ENCODE data around the gene TRIAP1. TPM values are rescaled to one million over a fixed set of nuclear protein-coding genes. Genes with fewer than 3 reads are reported as not detected.

The TRIAP1 gene
- total RNA-seq, 6 donors from 2014 or later = 5.2 to 21.1 (median 18.7) TPM; not detected in 1

DNA sequence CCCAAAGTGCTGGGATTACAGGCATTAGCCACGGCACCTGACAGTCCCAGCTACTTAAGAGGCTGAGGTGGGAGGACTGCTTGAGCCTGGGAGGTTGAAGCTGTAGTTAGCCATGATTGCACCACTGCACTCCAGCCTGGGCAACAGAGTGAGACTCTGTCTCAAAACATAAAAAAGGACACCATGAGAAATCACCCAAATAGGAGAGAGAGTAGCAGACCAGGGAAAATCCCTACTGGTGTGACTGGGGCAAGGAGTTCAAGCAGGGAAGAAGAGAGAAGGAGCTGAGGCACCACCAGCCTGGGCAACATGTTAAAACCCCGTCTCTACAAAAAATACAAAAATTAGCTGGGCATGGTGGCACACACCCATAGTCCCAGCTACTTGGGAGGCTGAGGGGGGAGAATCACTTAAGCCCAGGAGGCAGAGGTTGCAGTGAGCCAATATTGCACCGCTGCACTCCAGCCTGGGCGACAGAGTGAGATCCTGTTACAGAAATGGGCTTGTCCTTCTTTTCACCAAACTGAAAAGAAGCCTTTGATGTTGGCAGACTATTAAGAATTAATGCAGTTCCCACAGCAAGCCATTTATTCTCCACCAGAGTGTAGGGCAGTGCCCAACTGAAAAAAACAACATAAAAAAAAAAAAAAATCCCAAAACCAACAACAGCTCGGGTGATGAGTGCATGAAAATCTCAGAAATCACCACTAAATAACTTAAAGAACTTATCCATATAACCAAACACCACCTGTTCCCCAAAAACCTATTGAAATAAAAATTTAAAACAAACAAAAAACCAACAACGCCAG lies 27.8 kb upstream of the TRIAP1 start:
- no peak for TF ChIP-seq POLR2A (IDR thresholded peaks at IDR 0.05)
- TF ChIP-seq POLR2AphosphoS5 (IDR thresholded peaks at IDR 0.05) = no peak
- TF ChIP-seq, protein P1, sequence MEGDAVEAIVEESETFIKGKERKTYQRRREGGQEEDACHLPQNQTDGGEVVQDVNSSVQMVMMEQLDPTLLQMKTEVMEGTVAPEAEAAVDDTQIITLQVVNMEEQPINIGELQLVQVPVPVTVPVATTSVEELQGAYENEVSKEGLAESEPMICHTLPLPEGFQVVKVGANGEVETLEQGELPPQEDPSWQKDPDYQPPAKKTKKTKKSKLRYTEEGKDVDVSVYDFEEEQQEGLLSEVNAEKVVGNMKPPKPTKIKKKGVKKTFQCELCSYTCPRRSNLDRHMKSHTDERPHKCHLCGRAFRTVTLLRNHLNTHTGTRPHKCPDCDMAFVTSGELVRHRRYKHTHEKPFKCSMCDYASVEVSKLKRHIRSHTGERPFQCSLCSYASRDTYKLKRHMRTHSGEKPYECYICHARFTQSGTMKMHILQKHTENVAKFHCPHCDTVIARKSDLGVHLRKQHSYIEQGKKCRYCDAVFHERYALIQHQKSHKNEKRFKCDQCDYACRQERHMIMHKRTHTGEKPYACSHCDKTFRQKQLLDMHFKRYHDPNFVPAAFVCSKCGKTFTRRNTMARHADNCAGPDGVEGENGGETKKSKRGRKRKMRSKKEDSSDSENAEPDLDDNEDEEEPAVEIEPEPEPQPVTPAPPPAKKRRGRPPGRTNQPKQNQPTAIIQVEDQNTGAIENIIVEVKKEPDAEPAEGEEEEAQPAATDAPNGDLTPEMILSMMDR (IDR thresholded peaks at IDR 0.05) = no peak
- TF ChIP-seq EP300 (IDR thresholded peaks at IDR 0.05) = no peak
- H3K4me3 ChIP-seq = no peak overlapping the region
- WGBS, 2 donors = 75 to 77% methylated on average over 6 of the region's 6 CpGs
- no peak overlapping the region for H3K27ac ChIP-seq
- DNase-seq (no peak), ATAC-seq (ENCODE audit: low FRiP score in 2 of 2) (no peak)
- no peaks in the 10 kb centered on the region for H3K27me3 ChIP-seq
- no peaks in the 10 kb centered on the region for H3K9me3 ChIP-seq
- H3K36me3 ChIP-seq = no peaks in the 10 kb centered on the region
- peaks cover 8 to 11% (median 10%) of the 10 kb centered on the region in 4 donors for H3K4me1 ChIP-seq

DNA sequence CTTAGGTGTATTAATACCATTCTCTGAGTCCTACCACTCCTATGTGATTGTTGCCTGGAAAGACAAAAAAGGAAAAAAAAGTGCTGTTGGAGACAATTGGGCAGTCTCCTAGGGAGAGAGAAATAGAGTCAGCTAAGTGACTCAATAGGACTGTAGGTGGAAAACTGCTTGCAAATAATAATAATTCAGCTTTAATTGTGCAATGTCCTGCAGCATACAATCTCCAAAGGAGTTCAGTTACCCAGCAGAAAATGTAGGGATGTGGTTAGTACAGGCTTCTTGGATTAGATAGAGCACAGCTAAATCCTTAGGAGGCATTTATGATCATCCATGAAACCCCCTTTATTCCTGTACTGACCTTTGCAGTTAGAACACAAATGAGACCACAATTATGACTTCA lies 26.3 kb upstream of the TRIAP1 start:
- Histone ChIP-seq H3K4me3 (no peak overlapping the region), H3K27me3 (no peaks in the 10 kb centered on the region), H3K36me3 (peaks cover 0 to under 1% (median 0%) of the 10 kb centered on the region in 4 donors), H3K9me3 (no peaks in the 10 kb centered on the region), H3K4me1 (peaks cover 10 to 20% (median 18%) of the 10 kb centered on the region in 4 donors), H3K27ac (no peak overlapping the region)
- no peak for TF ChIP-seq POLR2A (IDR thresholded peaks at IDR 0.05)
- TF ChIP-seq, protein P1 (IDR thresholded peaks at IDR 0.05) = no peak
- no peak for TF ChIP-seq EP300 (IDR thresholded peaks at IDR 0.05)
- TF ChIP-seq POLR2AphosphoS5 (IDR thresholded peaks at IDR 0.05) = no peak
- ATAC-seq (ENCODE audit: low FRiP score in 2 of 2) (no peak), DNase-seq (no peak)

DNA sequence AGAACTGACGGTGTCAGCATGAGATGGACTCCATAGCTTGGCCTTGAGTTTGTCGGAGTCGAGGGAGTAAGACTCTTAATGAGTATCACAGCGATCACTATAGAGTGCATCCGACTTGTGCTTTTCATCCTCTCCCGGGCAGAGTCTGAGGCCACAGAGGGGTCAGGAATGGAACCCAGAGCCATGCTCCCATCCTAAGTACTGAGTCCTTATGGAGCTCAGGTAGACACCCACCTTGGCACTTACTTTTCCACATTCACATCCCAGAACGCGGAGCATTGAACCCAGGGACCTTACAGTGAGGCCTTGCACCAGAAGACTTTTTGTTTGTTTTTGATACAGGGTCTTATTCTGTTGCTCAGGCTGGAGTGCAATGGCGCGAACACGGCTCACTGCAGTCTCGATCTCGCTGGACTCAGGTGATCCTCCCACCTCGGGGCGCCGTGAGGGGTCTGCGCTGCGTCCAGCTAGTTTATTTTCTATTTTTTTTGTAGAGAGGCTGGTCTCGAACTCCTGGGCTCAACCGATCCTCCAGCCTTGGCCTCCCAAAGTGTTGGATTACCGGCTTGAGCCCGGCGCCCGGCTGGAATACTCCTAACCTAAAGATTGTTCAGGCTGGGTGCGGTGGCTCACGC lies 24.1 kb upstream of the TRIAP1 start:
- H3K27me3 ChIP-seq = no peaks in the 10 kb centered on the region
- DNase-seq (peak in 1 of 2 donors; percentile 63), ATAC-seq (ENCODE audit: low FRiP score in 2 of 2) (peak; percentile 19 to 30)
- peak overlapping the region; percentile 64 to 93 (median 80) for H3K4me3 ChIP-seq
- peak overlapping the region; percentile 93 to 98 (median 95) for H3K27ac ChIP-seq
- peaks cover 1 to 23% (median 9%) of the 10 kb centered on the region in 4 donors for H3K36me3 ChIP-seq
- no peaks in the 10 kb centered on the region for H3K9me3 ChIP-seq
- H3K4me1 ChIP-seq = peaks cover 24 to 38% (median 30%) of the 10 kb centered on the region in 4 donors
- WGBS, 2 donors = 73 to 76% methylated on average over 23 to 26 of the region's 26 CpGs
- TF ChIP-seq EP300 (IDR thresholded peaks at IDR 0.05) = no peak
- TF ChIP-seq POLR2A (IDR thresholded peaks at IDR 0.05) = no peak
- TF ChIP-seq, protein P1 (IDR thresholded peaks at IDR 0.05) = no peak
- TF ChIP-seq POLR2AphosphoS5 (IDR thresholded peaks at IDR 0.05) = no peak

DNA sequence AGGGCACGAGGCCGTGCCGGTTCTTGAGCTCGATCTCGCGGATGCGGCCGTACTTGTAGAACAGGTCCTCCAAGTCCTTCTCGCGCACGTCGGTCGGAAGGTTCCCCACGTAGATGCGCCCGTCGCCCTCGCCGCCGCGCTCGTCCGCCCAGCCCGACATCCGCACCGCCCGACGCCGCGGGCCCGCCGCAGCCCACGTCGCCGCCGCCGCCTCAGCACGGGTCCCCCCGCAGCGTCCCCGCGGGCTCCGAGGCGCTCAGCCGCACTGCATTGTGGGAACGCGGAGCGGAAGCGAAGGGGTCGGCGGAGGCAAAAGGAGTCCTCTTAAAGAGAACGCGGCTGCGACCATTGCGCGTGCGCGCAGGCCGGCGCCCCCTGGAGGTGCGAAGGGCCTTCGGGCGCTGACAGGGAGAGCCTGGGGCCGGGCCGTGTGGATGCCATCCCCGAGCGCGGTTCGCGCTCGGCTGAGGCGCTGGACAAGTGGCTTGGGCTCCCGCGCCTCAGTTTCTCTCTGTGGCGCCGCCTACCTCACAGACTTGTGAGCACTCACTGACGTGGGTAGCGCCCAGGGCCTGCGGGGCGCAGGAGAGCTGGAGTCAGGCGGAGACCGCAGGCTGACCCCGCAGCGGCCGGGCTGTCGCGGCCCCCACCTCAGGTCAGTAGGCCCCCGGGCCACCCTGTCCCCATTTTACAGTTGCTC lies 23.4 kb upstream of the TRIAP1 start, which contains the start of gene SRSF9:
TSS of gene SRSF9 (minus strand) at position 299 of the 700 bp plus-strand sequence. CDS start at position 160, 139 bp downstream.
- TF ChIP-seq POLR2AphosphoS5 (IDR thresholded peaks at IDR 0.05) (peak; percentile 86 to 92), POLR2A (IDR thresholded peaks at IDR 0.05) (peak in 3 of 4 donors; percentile 70 to 85 (median 85)), EP300 (IDR thresholded peaks at IDR 0.05) (peak in 1 of 4 donors; percentile 46)
- TF ChIP-seq, protein P1 (IDR thresholded peaks at IDR 0.05) = peak; percentile 85 to 98 (median 97)
- H3K4me1 ChIP-seq = peaks cover 24 to 38% (median 30%) of the 10 kb centered on the region in 4 donors

More for the DNA sequence above, 23.4 kb upstream of the TRIAP1 start, which contains the start of gene SRSF9:
- H3K36me3 ChIP-seq = peaks cover 8 to 29% (median 16%) of the 10 kb centered on the region in 4 donors
- H3K4me3 ChIP-seq = peak within 1 kb of the TSS; percentile 64 to 93 (median 88)
- ATAC-seq (ENCODE audit: low FRiP score in 2 of 2) = peak; percentile 96 to 97
- H3K27me3 ChIP-seq = no peaks in the 10 kb centered on the region
- 0 to 4% methylated on average over 18 to 29 of the region's 88 CpGs for WGBS, 2 donors
- H3K27ac ChIP-seq = peak within 1 kb of the TSS; percentile 93 to 98 (median 95)
- H3K9me3 ChIP-seq = no peaks in the 10 kb centered on the region
- peak; percentile 97 to 100 for DNase-seq
